Measurements from ENCODE around the gene UBE2J2.

UBE2J2 gene

DNA sequence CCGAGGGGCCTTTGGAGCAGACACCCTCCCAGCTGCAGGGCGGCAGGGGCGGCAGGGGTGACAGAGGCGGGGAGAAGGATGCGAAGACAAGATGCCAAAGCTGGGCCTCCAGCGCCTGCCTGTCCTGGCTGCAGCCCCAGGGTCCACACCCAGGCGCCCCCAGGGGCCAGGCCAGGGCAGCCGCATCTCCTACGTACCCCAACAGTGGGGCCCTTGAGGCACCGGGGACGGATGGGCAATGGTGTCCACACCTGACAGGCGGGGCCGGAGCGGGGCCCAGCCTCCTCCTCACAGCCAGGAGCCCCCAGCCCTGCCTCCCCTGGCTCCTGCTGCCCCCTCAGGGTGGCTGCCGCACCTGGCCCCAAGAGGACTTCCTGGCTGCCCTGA is 34.4 kb downstream of the UBE2J2 start:
- ChIA-PET POLR2A (no interaction called here), CTCF (interaction anchor here (1.3 to 2.3 kb wide), 2 partner anchors 12 to 117 kb away, joined by 5 to 10 read pairs; no protein-coding TSS in a partner anchor)
- no peak for TF ChIP-seq CTCF (IDR thresholded peaks at IDR 0.05; ENCODE audit: control extremely low read depth, extremely low read depth, low read depth, missing control alignments)
- DNase-seq (ENCODE audit: extremely low spot score), result no peak

DNA sequence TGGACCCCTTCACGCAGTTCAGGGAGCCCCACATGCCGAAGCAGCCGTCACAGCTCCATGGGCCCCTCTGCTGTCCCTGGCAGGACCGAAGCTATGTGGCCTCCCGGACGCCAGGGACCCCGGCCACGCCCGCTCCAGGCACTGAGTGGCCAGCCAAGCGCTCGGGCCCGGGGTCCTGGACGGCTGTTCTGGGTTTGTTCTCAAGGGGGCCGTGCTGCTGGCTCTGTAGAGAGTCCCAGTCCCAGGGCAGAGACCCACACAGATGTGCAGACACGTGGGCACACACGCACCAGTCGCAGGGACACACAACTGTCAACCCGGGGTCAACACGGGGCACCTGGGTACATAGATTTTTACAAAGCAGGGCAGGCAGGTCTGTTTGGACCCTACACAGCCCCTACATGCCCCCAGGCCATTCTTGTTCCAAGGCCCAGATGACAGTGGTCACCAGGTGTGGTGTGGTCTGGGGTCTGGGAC is 34.9 kb downstream of the UBE2J2 start:
- no peak for TF ChIP-seq CTCF (IDR thresholded peaks at IDR 0.05; ENCODE audit: control extremely low read depth, extremely low read depth, low read depth, missing control alignments)
- DNase-seq (ENCODE audit: extremely low spot score), result no peak
- ChIA-PET CTCF (interaction anchor here (1.0 to 2.3 kb wide), 4 partner anchors 12 to 117 kb away, joined by 3 to 10 read pairs (median 4); no protein-coding TSS in a partner anchor), POLR2A (no interaction called here)

DNA sequence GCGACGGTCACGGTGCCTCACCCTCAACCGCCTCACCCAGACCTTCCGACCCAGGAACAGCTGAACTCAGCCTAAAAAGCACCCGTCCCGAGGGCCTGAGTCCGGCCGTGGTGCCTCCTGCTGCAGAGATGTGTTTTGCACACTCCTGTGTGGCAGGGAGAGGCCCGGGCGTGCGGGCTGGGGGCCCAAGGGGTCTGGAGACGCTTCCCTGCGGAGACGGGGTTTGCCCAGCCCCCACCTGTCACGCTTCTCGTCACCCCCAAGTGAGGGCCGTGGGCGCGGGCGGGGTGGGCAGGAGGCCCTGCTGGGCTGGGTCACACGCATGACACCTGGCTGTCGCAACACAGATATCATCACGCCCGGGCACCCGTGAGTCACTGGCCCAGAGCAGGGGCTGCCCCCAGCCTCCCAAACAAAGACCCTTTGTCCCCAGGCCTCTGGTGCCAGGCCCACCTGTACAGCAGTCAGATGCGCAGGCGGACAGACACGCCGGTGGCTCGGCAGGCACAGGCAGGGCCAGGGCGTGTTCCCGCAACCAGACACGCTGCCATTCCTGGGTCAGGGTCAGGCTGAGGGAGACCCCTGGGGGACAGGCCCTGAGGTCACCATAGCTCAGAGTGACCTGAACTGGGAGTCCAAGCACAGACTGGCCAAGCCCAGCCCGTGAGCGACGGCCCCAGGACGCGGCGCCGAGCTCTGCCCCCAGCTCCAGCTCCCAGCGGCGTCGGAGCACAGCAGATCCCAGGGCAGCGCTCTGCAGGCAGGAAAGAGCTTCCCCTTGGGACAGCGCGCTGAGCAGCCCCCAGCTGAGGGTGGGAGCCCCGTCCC is 35.6 kb downstream of the UBE2J2 start:
- no peak for DNase-seq (ENCODE audit: extremely low spot score)
- POLR2A ChIA-PET, result no interaction called here
- no peak for TF ChIP-seq CTCF (IDR thresholded peaks at IDR 0.05; ENCODE audit: control extremely low read depth, extremely low read depth, low read depth, missing control alignments)
- CTCF ChIA-PET, result interaction anchor here (1.0 to 2.3 kb wide), 4 partner anchors 11 to 116 kb away, joined by 3 to 10 read pairs (median 4); no protein-coding TSS in a partner anchor

DNA sequence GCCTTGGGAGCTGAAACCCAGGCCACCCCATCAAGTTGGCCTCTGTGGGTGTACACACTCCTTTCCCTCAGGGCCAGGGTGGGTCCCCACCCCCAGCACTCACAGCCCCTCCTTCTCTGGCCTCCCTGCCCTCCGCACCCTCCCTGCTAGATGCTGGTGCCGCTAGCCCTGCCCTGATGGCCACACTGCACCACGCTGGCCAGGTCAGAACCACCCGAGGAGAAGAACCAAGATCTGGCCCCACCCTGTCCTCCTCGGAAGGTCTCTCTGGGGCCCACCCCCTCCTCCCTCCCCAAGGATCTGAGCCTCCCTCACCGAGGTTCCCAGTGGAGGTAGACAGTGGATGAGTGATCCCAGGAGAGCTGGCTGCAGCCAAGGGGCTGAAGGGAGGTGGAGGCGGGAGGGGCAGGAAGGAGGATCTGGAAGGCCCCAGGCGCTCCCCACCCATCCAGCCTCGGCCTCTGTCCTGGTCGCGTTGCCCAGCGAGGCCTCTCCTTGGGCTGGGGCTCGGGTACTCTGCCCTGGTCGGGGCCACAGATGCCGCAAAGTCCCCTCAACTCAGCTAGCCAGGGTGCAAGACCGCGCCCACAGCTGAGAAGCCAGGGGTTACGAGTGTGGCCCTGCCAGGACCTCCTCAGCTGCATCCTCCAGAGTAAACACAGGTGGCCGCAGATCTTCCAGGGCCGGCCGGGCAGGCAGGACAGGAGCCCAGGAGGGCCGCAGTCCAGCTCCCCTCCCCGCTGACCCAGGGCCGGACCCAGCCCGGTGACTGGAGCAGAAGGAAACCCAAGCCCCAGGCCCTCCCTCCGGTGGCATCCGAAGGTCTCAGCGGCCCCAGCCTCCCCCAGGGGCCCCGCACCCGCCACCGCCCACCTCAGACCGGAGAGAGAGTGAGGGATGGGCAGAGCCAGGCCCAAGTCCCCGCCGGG is 36.4 kb downstream of the UBE2J2 start:
- no peak for TF ChIP-seq CTCF (IDR thresholded peaks at IDR 0.05; ENCODE audit: control extremely low read depth, extremely low read depth, low read depth, missing control alignments)
- CTCF ChIA-PET, result interaction anchor here (1.5 kb wide), 1 partner anchor 14 kb away, joined by 6 read pairs; no protein-coding TSS in a partner anchor
- no peak for DNase-seq (ENCODE audit: extremely low spot score)
- POLR2A ChIA-PET, result no interaction called here

DNA sequence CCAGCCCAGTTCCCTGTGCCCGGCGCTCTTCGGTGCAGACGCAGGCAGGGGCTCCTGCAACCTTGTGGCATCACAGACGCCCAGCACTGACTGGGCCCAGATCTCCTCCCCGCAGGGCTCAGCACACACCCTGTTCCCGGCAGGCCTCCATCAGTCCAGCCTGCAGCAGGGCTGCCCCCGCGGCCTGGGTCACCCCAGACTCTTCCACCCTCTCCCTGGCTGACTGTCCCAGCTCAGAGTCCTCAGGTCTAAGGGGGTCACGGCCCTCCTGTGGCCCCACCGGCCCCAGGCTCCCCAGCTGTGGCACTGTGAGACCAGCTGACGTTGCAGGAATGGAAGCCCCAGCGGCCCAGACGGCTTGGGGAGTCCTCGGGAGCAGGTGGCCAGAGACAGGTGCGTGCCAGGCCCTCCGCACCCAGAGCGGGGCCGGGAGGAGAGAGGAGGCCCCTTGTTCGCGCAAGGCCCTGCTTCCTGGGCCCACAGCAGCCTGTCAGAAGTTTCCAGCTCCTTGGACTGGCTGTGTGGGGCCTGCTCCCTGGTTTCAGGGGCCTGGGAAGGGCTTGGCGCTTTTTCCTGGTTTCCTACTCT is 37.4 kb downstream of the UBE2J2 start:
- DNase-seq (ENCODE audit: extremely low spot score), result no peak
- no peak for TF ChIP-seq CTCF (IDR thresholded peaks at IDR 0.05; ENCODE audit: control extremely low read depth, extremely low read depth, low read depth, missing control alignments)
- ChIA-PET POLR2A (interaction anchor here (0.6 kb wide), 1 partner anchor 101 kb away, joined by 5 read pairs; no protein-coding TSS in a partner anchor), CTCF (interaction anchor here (1.2 to 1.5 kb wide), 2 partner anchors 14 to 114 kb away, joined by 3 to 6 read pairs; no protein-coding TSS in a partner anchor)

Measured in GM10248 (cell line).